Endothelial cell of umbilical vein (primary cell): ENCODE data around the gene PHAX.
"Not testable (repeated sequence)": the region's sequence is repeated elsewhere in the genome, so short reads cannot be mapped to it uniquely, and the experiment has no call there.

Source experiments
- CTCF ChIP-seq, 2 donors: IDR thresholded peaks; 1 replicate in 1 of 2; 2 replicates in 1 of 2; pipeline ENCODE4 v1.5.1; 2011; ENCODE audit warnings: low read length in 2 of 2, mild to moderate bottlenecking in 2 of 2, moderate library complexity in 2 of 2, control low read depth in 1 of 2, inconsistent platforms in 1 of 2, low read depth in 1 of 2; ENCODE audit not compliant: insufficient read depth in 1 of 2; ENCODE audit errors: extremely low read depth in 1 of 2
- EZH2 ChIP-seq: IDR thresholded peaks from 2 replicates; pipeline ENCODE4 v1.6.1; 2012; ENCODE audit warnings: borderline replicate concordance, low read depth, mild to moderate bottlenecking, moderate library complexity, low read length, inconsistent platforms; ENCODE audit not compliant: severe bottlenecking
- FOS ChIP-seq: IDR thresholded peaks from 2 replicates; pipeline ENCODE4 v1.6.1; 2011; ENCODE audit warnings: mild to moderate bottlenecking, low read length, moderate library complexity, borderline replicate concordance; ENCODE audit not compliant: insufficient read depth
- MYC ChIP-seq: IDR thresholded peaks from one replicate; pipeline ENCODE4 v1.6.1; 2011; ENCODE audit warnings: mild to moderate bottlenecking, low read depth, low read length
- POLR2A ChIP-seq: IDR thresholded peaks from 2 replicates; pipeline ENCODE4 v1.6.1; 2012; ENCODE audit warnings: low read depth, mild to moderate bottlenecking, control low read depth, low read length
- POLR2AphosphoS5 ChIP-seq: IDR thresholded peaks from 2 replicates; pipeline ENCODE4 v1.6.1; 2012; ENCODE audit warnings: low read depth, mild to moderate bottlenecking, control low read depth, low read length, moderate library complexity; ENCODE audit not compliant: insufficient read depth
- TF ChIP-seq, protein P1 (sequence below): IDR thresholded peaks from 2 replicates; pipeline ENCODE4 v1.6.1; 2011; ENCODE audit not compliant: insufficient read depth, insufficient read length

DNA sequence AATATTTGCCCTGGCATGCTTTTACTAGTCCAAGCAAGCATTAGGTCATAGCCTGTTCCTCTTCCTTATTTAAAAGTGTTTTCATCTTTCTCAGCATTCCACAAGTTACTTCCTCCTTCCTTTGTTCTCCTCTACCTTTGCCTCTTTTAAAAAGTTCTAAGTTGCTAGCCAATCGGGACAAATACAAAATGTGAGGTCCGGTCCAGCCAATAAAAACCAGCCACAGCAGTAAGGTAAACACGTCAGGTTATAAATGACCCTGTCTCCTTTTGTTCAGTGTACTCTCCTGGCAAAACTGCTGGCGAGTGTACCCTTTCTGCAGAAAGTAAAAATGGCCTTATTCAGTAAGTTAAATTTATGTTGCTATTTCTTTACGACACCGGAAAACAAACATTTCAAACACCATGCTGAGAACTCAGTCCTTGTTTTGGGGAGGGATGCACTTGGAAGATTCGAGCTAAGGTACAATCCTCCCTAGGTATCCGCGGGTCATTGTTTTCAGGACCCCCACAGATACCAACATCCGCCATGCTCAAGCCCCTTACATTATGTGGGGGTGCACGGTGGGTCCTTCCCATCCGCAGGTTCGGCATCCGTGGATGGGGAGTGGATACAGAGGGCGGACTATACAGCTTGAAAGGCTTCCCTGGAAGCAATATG lies 646 bp upstream of the PHAX start:
- not testable (repeated sequence) for TF ChIP-seq POLR2A; CTCF (IDR thresholded peaks at IDR 0.05; ENCODE audit: extremely low read depth in 1 of 2, insufficient read depth in 1 of 2, low read depth in 1 of 2, low read length in 2 of 2); EZH2; POLR2AphosphoS5; MYC; FOS
- TF ChIP-seq, protein P1, sequence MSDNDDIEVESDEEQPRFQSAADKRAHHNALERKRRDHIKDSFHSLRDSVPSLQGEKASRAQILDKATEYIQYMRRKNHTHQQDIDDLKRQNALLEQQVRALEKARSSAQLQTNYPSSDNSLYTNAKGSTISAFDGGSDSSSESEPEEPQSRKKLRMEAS, result not testable (repeated sequence)
